ENCODE data around the gene CITED4. TPM values are rescaled to one million over a fixed set of nuclear protein-coding genes. Genes with fewer than 3 reads are reported as not detected.
A peak's percentile ranks its signal among the peaks of the same experiment; 100 is the strongest.

The CITED4 gene
- polyA plus RNA-seq, 2 donors = 11.7 to 21.8 TPM

GRCh38 chr1:40825435-40825788 lies 36.8 kb downstream of the CITED4 start:
- Histone ChIP-seq H3K27ac (ENCODE audit: low read depth in 2 of 2, low read length in 1 of 2) (peak overlapping the region in 1 of 2 donors; percentile 11), H3K27me3 (ENCODE audit: control insufficient read depth in 1 of 2, insufficient read depth in 2 of 2, low read length in 2 of 2) (no peaks in the 10 kb centered on the region), H3K36me3 (ENCODE audit: control insufficient read depth in 2 of 2, insufficient read depth in 2 of 2, low read length in 1 of 2) (no peaks in the 10 kb centered on the region), H3K4me3 (ENCODE audit: low read depth in 1 of 2, low read length in 2 of 2) (no peak overlapping the region), H3K9me3 (ENCODE audit: control insufficient read depth in 2 of 2, insufficient read depth in 1 of 2, low read depth in 1 of 2, low read length in 1 of 2) (no peaks in the 10 kb centered on the region), H3K4me1 (ENCODE audit: control insufficient read depth in 2 of 2, insufficient read depth in 2 of 2, low read length in 1 of 2) (peaks cover 0 to 2% of the 10 kb centered on the region in 2 donors)
- WGBS, 2 donors = 58 to 69% methylated on average over 3 of the region's 3 CpGs

GRCh38 chr1:40824591-40825434 lies 37.4 kb downstream of the CITED4 start:
- Histone ChIP-seq H3K4me1 (ENCODE audit: control insufficient read depth in 2 of 2, insufficient read depth in 2 of 2, low read length in 1 of 2) (peaks cover 0 to 2% of the 10 kb centered on the region in 2 donors), H3K4me3 (ENCODE audit: low read depth in 1 of 2, low read length in 2 of 2) (no peak overlapping the region), H3K27me3 (ENCODE audit: control insufficient read depth in 1 of 2, insufficient read depth in 2 of 2, low read length in 2 of 2) (no peaks in the 10 kb centered on the region), H3K36me3 (ENCODE audit: control insufficient read depth in 2 of 2, insufficient read depth in 2 of 2, low read length in 1 of 2) (no peaks in the 10 kb centered on the region), H3K9me3 (ENCODE audit: control insufficient read depth in 2 of 2, insufficient read depth in 1 of 2, low read depth in 1 of 2, low read length in 1 of 2) (no peaks in the 10 kb centered on the region), H3K27ac (ENCODE audit: low read depth in 2 of 2, low read length in 1 of 2) (peak overlapping the region; percentile 13 to 17)
- 68% methylated on average over 18 of the region's 18 CpGs for WGBS, 2 donors

DNA sequence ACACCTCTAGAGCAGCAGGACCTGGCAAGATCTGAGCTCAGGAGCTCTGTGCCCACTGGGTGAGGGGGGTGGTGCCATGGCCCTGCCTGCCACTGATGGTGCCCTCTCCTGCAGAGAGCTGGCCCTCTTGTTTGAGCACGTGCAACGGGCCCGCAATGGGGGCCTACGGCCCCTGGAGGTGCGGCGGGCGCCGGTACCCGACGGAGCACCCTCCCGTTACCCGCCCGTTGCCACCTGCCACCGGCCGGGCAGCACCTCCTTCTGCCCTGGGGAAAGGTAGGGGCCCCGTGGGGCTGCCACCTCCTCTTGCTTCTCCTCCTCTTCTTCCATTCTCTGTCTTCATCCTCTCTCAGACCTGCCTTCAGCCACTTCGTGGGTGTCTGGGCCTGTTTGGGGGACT lies 38.2 kb downstream of the CITED4 start:
- Histone ChIP-seq H3K4me3 (ENCODE audit: low read depth in 1 of 2, low read length in 2 of 2) (no peak overlapping the region), H3K27me3 (ENCODE audit: control insufficient read depth in 1 of 2, insufficient read depth in 2 of 2, low read length in 2 of 2) (no peaks in the 10 kb centered on the region), H3K36me3 (ENCODE audit: control insufficient read depth in 2 of 2, insufficient read depth in 2 of 2, low read length in 1 of 2) (no peaks in the 10 kb centered on the region), H3K9me3 (ENCODE audit: control insufficient read depth in 2 of 2, insufficient read depth in 1 of 2, low read depth in 1 of 2, low read length in 1 of 2) (no peaks in the 10 kb centered on the region), H3K27ac (ENCODE audit: low read depth in 2 of 2, low read length in 1 of 2) (no peak overlapping the region), H3K4me1 (ENCODE audit: control insufficient read depth in 2 of 2, insufficient read depth in 2 of 2, low read length in 1 of 2) (peaks cover 0 to 2% of the 10 kb centered on the region in 2 donors)
- WGBS, 2 donors = 92 to 93% methylated on average over 15 to 17 of the region's 17 CpGs

DNA sequence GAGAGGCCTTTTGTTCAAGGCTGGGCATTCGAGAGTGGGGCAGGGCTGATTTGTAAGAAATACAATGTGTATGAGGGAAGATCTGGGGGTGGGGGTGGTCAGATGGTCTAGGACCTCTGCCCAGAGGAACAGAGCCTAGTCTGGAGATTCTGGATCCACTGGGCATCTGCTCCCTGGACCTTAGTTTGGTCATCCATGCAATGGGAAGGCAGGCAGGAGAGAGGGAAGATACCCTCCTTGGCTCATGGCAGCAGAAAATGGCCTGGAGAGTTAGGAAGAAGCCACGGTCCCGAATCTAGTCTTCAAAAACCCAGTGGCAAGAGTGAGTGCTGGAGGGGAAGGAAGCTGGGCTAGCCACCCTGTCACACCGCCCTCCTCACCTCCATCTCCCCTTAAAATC lies 38.8 kb downstream of the CITED4 start:
- Histone ChIP-seq H3K9me3 (ENCODE audit: control insufficient read depth in 2 of 2, insufficient read depth in 1 of 2, low read depth in 1 of 2, low read length in 1 of 2) (no peaks in the 10 kb centered on the region), H3K36me3 (ENCODE audit: control insufficient read depth in 2 of 2, insufficient read depth in 2 of 2, low read length in 1 of 2) (no peaks in the 10 kb centered on the region), H3K4me1 (ENCODE audit: control insufficient read depth in 2 of 2, insufficient read depth in 2 of 2, low read length in 1 of 2) (peaks cover 2% of the 10 kb centered on the region in 2 donors), H3K4me3 (ENCODE audit: low read depth in 1 of 2, low read length in 2 of 2) (no peak overlapping the region), H3K27ac (ENCODE audit: low read depth in 2 of 2, low read length in 1 of 2) (no peak overlapping the region), H3K27me3 (ENCODE audit: control insufficient read depth in 1 of 2, insufficient read depth in 2 of 2, low read length in 2 of 2) (no peaks in the 10 kb centered on the region)
- WGBS, 2 donors = 93 to 94% methylated on average over 4 of the region's 4 CpGs

- no peaks in the 10 kb centered on the region for H3K27me3 ChIP-seq (ENCODE audit: control insufficient read depth in 1 of 2, insufficient read depth in 2 of 2, low read length in 2 of 2)
- 86 to 91% methylated on average over 12 of the region's 12 CpGs for WGBS, 2 donors
Measured at GRCh38 chr1:40822890-40823289, 39.3 kb downstream of the CITED4 start.

DNA sequence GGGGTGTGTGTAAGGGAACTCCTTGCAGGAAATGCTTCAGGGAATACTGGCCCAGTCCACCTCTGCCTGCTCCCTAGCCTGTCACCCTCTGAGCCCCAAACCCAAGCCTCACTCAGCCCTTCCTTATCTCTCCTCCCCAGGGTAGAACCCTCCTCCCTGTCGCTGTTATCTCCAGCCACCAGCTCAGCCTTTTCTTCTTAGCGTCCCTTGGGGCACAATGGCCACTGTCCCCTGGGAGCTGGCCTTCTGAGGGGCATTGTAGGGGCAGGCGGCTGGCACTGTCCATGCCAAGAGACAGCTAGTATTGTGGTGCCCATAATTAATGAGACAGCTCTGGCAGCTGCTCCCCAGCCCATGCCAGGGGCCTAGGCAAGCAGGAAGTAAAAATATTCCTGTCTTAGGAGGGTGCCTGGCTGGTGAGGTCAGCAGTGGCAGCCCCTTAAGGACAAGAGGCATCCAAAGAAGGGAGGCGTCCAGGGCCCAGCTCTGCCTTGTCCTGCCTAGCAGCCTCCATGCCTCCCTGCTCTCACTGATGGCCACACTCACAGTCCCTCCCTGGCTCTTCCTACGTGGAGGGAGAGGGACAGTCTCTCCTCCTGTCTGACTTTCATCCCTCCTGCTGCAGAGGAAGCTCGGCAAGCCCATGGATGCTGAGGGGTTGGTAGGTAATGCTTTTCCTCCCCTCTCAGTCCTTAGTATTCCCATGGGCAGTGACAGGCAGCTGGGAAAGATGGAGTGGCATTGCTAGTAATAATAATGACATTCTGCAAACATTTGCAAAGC lies 41.1 kb downstream of the CITED4 start:
- Histone ChIP-seq H3K4me1 (ENCODE audit: control insufficient read depth in 2 of 2, insufficient read depth in 2 of 2, low read length in 1 of 2) (peaks cover 2 to 5% of the 10 kb centered on the region in 2 donors), H3K4me3 (ENCODE audit: low read depth in 1 of 2, low read length in 2 of 2) (no peak overlapping the region), H3K27me3 (ENCODE audit: control insufficient read depth in 1 of 2, insufficient read depth in 2 of 2, low read length in 2 of 2) (no peaks in the 10 kb centered on the region), H3K27ac (ENCODE audit: low read depth in 2 of 2, low read length in 1 of 2) (no peak overlapping the region), H3K9me3 (ENCODE audit: control insufficient read depth in 2 of 2, insufficient read depth in 1 of 2, low read depth in 1 of 2, low read length in 1 of 2) (no peaks in the 10 kb centered on the region), H3K36me3 (ENCODE audit: control insufficient read depth in 2 of 2, insufficient read depth in 2 of 2, low read length in 1 of 2) (no peaks in the 10 kb centered on the region)
- 60 to 64% methylated on average over 6 of the region's 6 CpGs for WGBS, 2 donors

More at GRCh38 chr1:40822890-40823289, 39.3 kb downstream of the CITED4 start:
- Histone ChIP-seq H3K4me3 (ENCODE audit: low read depth in 1 of 2, low read length in 2 of 2) (no peak overlapping the region), H3K27ac (ENCODE audit: low read depth in 2 of 2, low read length in 1 of 2) (no peak overlapping the region), H3K4me1 (ENCODE audit: control insufficient read depth in 2 of 2, insufficient read depth in 2 of 2, low read length in 1 of 2) (peaks cover 2 to 5% of the 10 kb centered on the region in 2 donors), H3K36me3 (ENCODE audit: control insufficient read depth in 2 of 2, insufficient read depth in 2 of 2, low read length in 1 of 2) (no peaks in the 10 kb centered on the region), H3K9me3 (ENCODE audit: control insufficient read depth in 2 of 2, insufficient read depth in 1 of 2, low read depth in 1 of 2, low read length in 1 of 2) (no peaks in the 10 kb centered on the region)

- Histone ChIP-seq H3K27ac (ENCODE audit: low read depth in 2 of 2, low read length in 1 of 2) (no peak overlapping the region), H3K36me3 (ENCODE audit: control insufficient read depth in 2 of 2, insufficient read depth in 2 of 2, low read length in 1 of 2) (no peaks in the 10 kb centered on the region), H3K27me3 (ENCODE audit: control insufficient read depth in 1 of 2, insufficient read depth in 2 of 2, low read length in 2 of 2) (no peaks in the 10 kb centered on the region), H3K9me3 (ENCODE audit: control insufficient read depth in 2 of 2, insufficient read depth in 1 of 2, low read depth in 1 of 2, low read length in 1 of 2) (no peaks in the 10 kb centered on the region), H3K4me1 (ENCODE audit: control insufficient read depth in 2 of 2, insufficient read depth in 2 of 2, low read length in 1 of 2) (peaks cover 2 to 5% of the 10 kb centered on the region in 2 donors), H3K4me3 (ENCODE audit: low read depth in 1 of 2, low read length in 2 of 2) (no peak overlapping the region)
- 92% methylated on average over 3 of the region's 3 CpGs for WGBS, 2 donors
Measured at GRCh38 chr1:40820251-40820797, 41.8 kb downstream of the CITED4 start.

GRCh38 chr1:40819101-40819500 lies 43.1 kb downstream of the CITED4 start:
- H3K9me3 ChIP-seq (ENCODE audit: control insufficient read depth in 2 of 2, insufficient read depth in 1 of 2, low read depth in 1 of 2, low read length in 1 of 2) = no peaks in the 10 kb centered on the region
- H3K27me3 ChIP-seq (ENCODE audit: control insufficient read depth in 1 of 2, insufficient read depth in 2 of 2, low read length in 2 of 2) = no peaks in the 10 kb centered on the region
- H3K27ac ChIP-seq (ENCODE audit: low read depth in 2 of 2, low read length in 1 of 2) = no peak overlapping the region
- 68 to 69% methylated on average over 26 of the region's 26 CpGs for WGBS, 2 donors
- H3K4me1 ChIP-seq (ENCODE audit: control insufficient read depth in 2 of 2, insufficient read depth in 2 of 2, low read length in 1 of 2) = peaks cover 2 to 5% of the 10 kb centered on the region in 2 donors
- H3K4me3 ChIP-seq (ENCODE audit: low read depth in 1 of 2, low read length in 2 of 2) = no peak overlapping the region
- no peaks in the 10 kb centered on the region for H3K36me3 ChIP-seq (ENCODE audit: control insufficient read depth in 2 of 2, insufficient read depth in 2 of 2, low read length in 1 of 2)

- 6 to 16% methylated on average over 52 to 59 of the region's 59 CpGs for WGBS, 2 donors
- H3K4me3 ChIP-seq (ENCODE audit: low read depth in 1 of 2, low read length in 2 of 2) = peak overlapping the region; percentile 23 to 37
- H3K36me3 ChIP-seq (ENCODE audit: control insufficient read depth in 2 of 2, insufficient read depth in 2 of 2, low read length in 1 of 2) = no peaks in the 10 kb centered on the region
- H3K27me3 ChIP-seq (ENCODE audit: control insufficient read depth in 1 of 2, insufficient read depth in 2 of 2, low read length in 2 of 2) = no peaks in the 10 kb centered on the region
- no peaks in the 10 kb centered on the region for H3K9me3 ChIP-seq (ENCODE audit: control insufficient read depth in 2 of 2, insufficient read depth in 1 of 2, low read depth in 1 of 2, low read length in 1 of 2)
- no peak overlapping the region for H3K27ac ChIP-seq (ENCODE audit: low read depth in 2 of 2, low read length in 1 of 2)
- peaks cover 2 to 5% of the 10 kb centered on the region in 2 donors for H3K4me1 ChIP-seq (ENCODE audit: control insufficient read depth in 2 of 2, insufficient read depth in 2 of 2, low read length in 1 of 2)
Measured at GRCh38 chr1:40818264-40818961, 43.8 kb downstream of the CITED4 start.

Data from esophagus (tissue), 2 donors.